H1 (cell line): ENCODE measurements around the gene KLF12. TPM values are rescaled to one million over a fixed set of nuclear protein-coding genes. Genes with fewer than 3 reads are reported as not detected.

Source experiments
- CTCF ChIA-PET: fragments of 300-600 bp; sonication (Branson Sonifier 250); formaldehyde crosslinking; loops from one replicate; lab custom pipeline; 2021; ENCODE audit not compliant: partially characterized antibody; lab: Charles Lee
- POLR2A ChIA-PET: fragments of 300-600 bp; sonication (Branson Sonifier 250); formaldehyde crosslinking; loops from one replicate; lab custom pipeline; 2021; ENCODE audit warnings: inconsistent platforms; ENCODE audit not compliant: partially characterized antibody; lab: Charles Lee
- DNase-seq, 2 experiments: peaks; one replicate each; pipeline versions ENCODE4 v3.0.0 to v3.0.0-alpha.2; 2010 to 2022; ENCODE audit warnings: low spot score in 2 of 2, low read depth in 1 of 2, mixed read lengths in 1 of 2
- FAIRE-seq: peaks from 2 replicates; lab custom pipeline; 2011; peaks lifted over from hg19 to GRCh38; lab: Jason Lieb, UNC
- H2AFZ ChIP-seq: 2 replicates; pipeline ENCODE4 v1.8.1; 2012; ENCODE audit warnings: low read length, inconsistent platforms
- H2AK5ac ChIP-seq: 2 replicates; pipeline ENCODE4 v1.6.1; 2013; ENCODE audit warnings: low read depth, low read length
- H2BK120ac ChIP-seq: replicated peaks from 2 replicates; pipeline ENCODE3; 2013; ENCODE audit warnings: low read depth, low read length, inconsistent platforms
- H2BK12ac ChIP-seq: 2 replicates; pipeline ENCODE4 v1.6.1; 2013; ENCODE audit warnings: low read depth, low read length
- H2BK15ac ChIP-seq: 2 replicates; pipeline ENCODE4 v1.6.1; 2013; ENCODE audit warnings: low read length
- H2BK20ac ChIP-seq: 2 replicates; pipeline ENCODE4 v1.6.1; 2013; ENCODE audit warnings: low read length
- H2BK5ac ChIP-seq: 2 replicates; pipeline ENCODE4 v1.6.1; 2013; ENCODE audit warnings: low read depth, low read length
- H3K14ac ChIP-seq: 2 replicates; pipeline ENCODE4 v1.6.1; 2013; ENCODE audit warnings: inconsistent platforms; ENCODE audit not compliant: insufficient read length
- H3K18ac ChIP-seq: 2 replicates; pipeline ENCODE4 v1.6.1; 2013; ENCODE audit warnings: low read length; ENCODE audit errors: extremely low read depth
- H3K23ac ChIP-seq: 2 replicates; pipeline ENCODE4 v1.6.1; 2013; ENCODE audit warnings: inconsistent platforms; ENCODE audit not compliant: insufficient read length
- H3K23me2 ChIP-seq: 2 replicates; pipeline ENCODE4 v1.6.1; 2013; ENCODE audit warnings: low read depth, low read length
- H3K27ac ChIP-seq: 2 replicates; pipeline ENCODE4 v1.6.1; 2011; ENCODE audit warnings: low read depth, low read length, inconsistent platforms
- H3K27me3 ChIP-seq, 4 experiments: replicated peaks in 1 of 4; 1 replicate in 1 of 4; 2 replicates in 3 of 4; pipeline versions ENCODE4 v1.6.1 to v1.8.1; 2011 to 2013; ENCODE audit warnings: low read length in 3 of 4, mild to moderate bottlenecking in 3 of 4, inconsistent platforms in 2 of 4, mixed read lengths in 2 of 4, moderate library complexity in 1 of 4; ENCODE audit not compliant: control insufficient read depth in 3 of 4, insufficient read depth in 3 of 4; ENCODE audit errors: extremely low read depth in 1 of 4
- H3K36me3 ChIP-seq, 4 experiments: 2 replicates each; pipeline versions ENCODE4 v1.6.1 to v1.8.1; 2011 to 2013; ENCODE audit warnings: mild to moderate bottlenecking in 4 of 4, low read length in 3 of 4, moderate library complexity in 2 of 4, control low read depth in 1 of 4, inconsistent platforms in 1 of 4; ENCODE audit not compliant: insufficient read depth in 4 of 4, control insufficient read depth in 2 of 4
- H3K4ac ChIP-seq: replicated peaks from 2 replicates; pipeline ENCODE3; 2013; ENCODE audit warnings: low read length, low read depth, mixed read lengths, inconsistent platforms; ENCODE audit not compliant: insufficient read length
- H3K4me1 ChIP-seq, 4 experiments: replicated peaks in 1 of 4; 1 replicate in 1 of 4; 2 replicates in 3 of 4; pipeline versions ENCODE4 v1.6.1 to v1.8.1; 2011 to 2013; ENCODE audit warnings: low read length in 3 of 4, inconsistent platforms in 2 of 4, mixed read lengths in 1 of 4; ENCODE audit not compliant: insufficient read depth in 4 of 4, control insufficient read depth in 3 of 4
- H3K4me2 ChIP-seq, 2 experiments: 2 replicates each; pipeline versions ENCODE4 v1.6.1 to v1.8.1; 2011 to 2013; ENCODE audit warnings: low read depth in 2 of 2, low read length in 2 of 2, control low read depth in 1 of 2, inconsistent platforms in 1 of 2, mild to moderate bottlenecking in 1 of 2; ENCODE audit not compliant: insufficient read depth in 1 of 2
- H3K4me3 ChIP-seq, 4 experiments: fragments of 200-600, 300-600 bp in 1 of 4; sonication (generic), shearing (Covaris generic), sonication (Bioruptor Twin) in 1 of 4; 2 replicates each; pipeline versions ENCODE4 v1.5.1 to v1.8.1; 2011 to 2016; ENCODE audit warnings: low read length in 4 of 4, low read depth in 3 of 4, control low read depth in 2 of 4, inconsistent platforms in 2 of 4, mild to moderate bottlenecking in 2 of 4, mixed read lengths in 1 of 4, moderate library complexity in 1 of 4; ENCODE audit not compliant: insufficient read depth in 2 of 4; ENCODE audit errors: extremely low read depth in 1 of 4
- H3K56ac ChIP-seq: replicated peaks from 2 replicates; pipeline ENCODE3; 2013; ENCODE audit warnings: low read depth, mild to moderate bottlenecking, mixed read lengths, low read length, inconsistent platforms; ENCODE audit not compliant: insufficient read length
- H3K79me1 ChIP-seq: 2 replicates; pipeline ENCODE4 v1.6.1; 2013; ENCODE audit warnings: low read depth, low read length, control low read depth
- H3K79me2 ChIP-seq, 2 experiments: 2 replicates each; pipeline versions ENCODE4 v1.6.1 to v1.8.1; 2012 to 2013; ENCODE audit warnings: low read length in 2 of 2, mild to moderate bottlenecking in 2 of 2, inconsistent platforms in 1 of 2; ENCODE audit not compliant: insufficient read depth in 2 of 2, control insufficient read depth in 1 of 2
- H3K9ac ChIP-seq, 4 experiments: replicated peaks in 1 of 4; 1 replicate in 1 of 4; 2 replicates in 3 of 4; pipeline versions ENCODE4 v1.6.1 to v1.8.1; 2011 to 2013; ENCODE audit warnings: low read depth in 3 of 4, low read length in 3 of 4, control low read depth in 2 of 4, mild to moderate bottlenecking in 2 of 4, moderate library complexity in 2 of 4, inconsistent platforms in 1 of 4; ENCODE audit errors: extremely low read depth in 1 of 4
- H3K9me3 ChIP-seq, 2 experiments: 2 replicates each; pipeline versions ENCODE4 v1.6.1 to v1.8.1; 2012 to 2013; ENCODE audit warnings: mild to moderate bottlenecking in 2 of 2, moderate library complexity in 2 of 2, control low read depth in 1 of 2, inconsistent platforms in 1 of 2, low read depth in 1 of 2, low read length in 1 of 2, mixed read lengths in 1 of 2; ENCODE audit not compliant: insufficient read depth in 2 of 2
- H4K20me1 ChIP-seq, 2 experiments: replicated peaks in 1 of 2; 2 replicates each; pipeline versions ENCODE3 to v1.8.1; 2011 to 2013; ENCODE audit warnings: inconsistent platforms in 2 of 2, low read length in 2 of 2, mild to moderate bottlenecking in 1 of 2; ENCODE audit not compliant: insufficient read depth in 2 of 2, control insufficient read depth in 1 of 2
- H4K5ac ChIP-seq: 2 replicates; pipeline ENCODE4 v1.6.1; 2013; ENCODE audit warnings: low read length, low read depth, mixed read lengths, inconsistent platforms; ENCODE audit not compliant: insufficient read length
- H4K8ac ChIP-seq: 2 replicates; pipeline ENCODE4 v1.8.0; 2013; ENCODE audit warnings: mild to moderate bottlenecking, moderate library complexity, low read length, inconsistent platforms; ENCODE audit not compliant: insufficient read depth; ENCODE audit errors: extremely low read depth
- H4K91ac ChIP-seq: replicated peaks from 2 replicates; pipeline ENCODE3; 2013; ENCODE audit warnings: low read length, mixed read lengths, inconsistent platforms; ENCODE audit not compliant: insufficient read length
- NRF1 ChIP-seq: IDR thresholded peaks from 2 replicates; pipeline ENCODE4 v1.6.1; 2011; ENCODE audit warnings: mild to moderate bottlenecking, low read depth, low read length, improper control_type of control experiment
- RFX5 ChIP-seq: IDR thresholded peaks from 2 replicates; pipeline ENCODE4 v1.6.1; 2011; ENCODE audit warnings: low read depth, low read length, improper control_type of control experiment, borderline replicate concordance
- WGBS, 2 experiments: shearing (Covaris generic) in 1 of 2; methylation state at CpG; one replicate each; pipeline versions ENCODE4 v1.1.6 to v1.1.7; 2013 to 2015; ENCODE audit warnings: low lambda C conversion rate in 2 of 2, mixed read lengths in 2 of 2, inconsistent platforms in 1 of 2, low coverage in 1 of 2, missing lambda C conversion rate in 1 of 2; ENCODE audit not compliant: insufficient replicate concordance in 2 of 2, insufficient coverage in 1 of 2, insufficient read length in 1 of 2; ENCODE audit errors: extremely low coverage in 1 of 2, missing lambda C conversion rate in 1 of 2; 5-methylcytosine and 5-hydroxymethylcytosine counted together
- polyA plus RNA-seq, 7 experiments: library from polyadenylated mRNA; depleted of rRNA in 3 of 7; stranded (reverse) in 5 of 7; unstranded in 2 of 7; fragments of >200 nt in 5 of 7; fragments of 200-250 nt in 2 of 7; gene quantifications; 1 replicate in 5 of 7; 2 replicates in 1 of 7; 4 replicates in 1 of 7; pipeline versions ENCODE4 v1.2.1 to v1.2.3, GENCODE V29; 2011 to 2013; ENCODE audit warnings: missing spikeins in 2 of 7, mixed read lengths in 2 of 7
- total RNA-seq: library from RNA; stranded (reverse); fragmentation: NEBNext Ultra II Directional; extraction: Animal tissue kit (Norgen Biotek cat#: 25700); gene quantifications from 2 replicates; pipeline ENCODE4 v1.2.1, GENCODE V29; 2021
- TF ChIP-seq, protein P1 (sequence below), 3 experiments: IDR thresholded peaks; 1 replicate in 2 of 3; 2 replicates in 1 of 3; pipeline versions ENCODE4 v1.5.1 to v1.6.1; 2011; ENCODE audit warnings: low read length in 3 of 3, mild to moderate bottlenecking in 3 of 3, inconsistent platforms in 2 of 3, low read depth in 1 of 3, moderate library complexity in 1 of 3; ENCODE audit not compliant: insufficient read depth in 1 of 3; ENCODE audit errors: control extremely low read depth in 1 of 3

KLF12 gene
- total and polyA plus RNA-seq, 2 of the 8 experiments (the other 6 are each of a cell fraction or from before 2014, with no cell fraction given): 6.6 to 12.1 TPM

DNA sequence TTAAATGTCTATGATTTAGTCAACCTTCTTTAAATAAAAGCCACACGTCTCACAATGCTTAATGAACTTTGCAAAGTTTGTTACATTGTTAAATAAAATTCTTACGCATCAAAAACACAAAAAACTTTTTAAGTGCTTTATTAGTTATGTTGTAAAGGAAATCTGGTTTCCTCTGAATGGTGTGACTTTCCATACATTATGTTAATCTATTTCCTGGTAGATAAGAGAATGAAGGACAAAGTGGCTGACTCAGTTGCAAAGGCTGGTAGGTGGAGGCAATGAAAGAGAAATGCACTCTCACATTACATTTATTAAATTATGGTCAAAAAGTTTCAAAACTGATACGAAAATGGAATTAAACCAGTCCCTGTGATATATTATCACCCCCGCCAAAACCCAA, 15.9 kb downstream of the KLF12 start:
- WGBS, 2 experiments: 92% methylated on average over 4 of the region's 4 CpGs; no CpG with 5 or more reads in 1 of the 2 experiments
- H3K27ac ChIP-seq: no peak overlapping the region
- peaks cover 0 to 66% of the 10 kb centered on the region in 2 experiments; a peak in 2 of 4 replicates for H3K79me2 ChIP-seq
- no peak overlapping the region for H4K91ac ChIP-seq
- H3K23me2 ChIP-seq: no peaks in the 10 kb centered on the region
- H3K9me3 ChIP-seq: peaks cover 7 to 14% of the 10 kb centered on the region in 2 experiments; a peak in 3 of 4 replicates
- no peak overlapping the region for H2BK15ac ChIP-seq
- no peak overlapping the region for H3K56ac ChIP-seq
- no peak overlapping the region for H3K4me2 ChIP-seq
- H3K14ac ChIP-seq: no peak overlapping the region
- no peaks in the 10 kb centered on the region for H3K27me3 ChIP-seq
- no peaks in the 10 kb centered on the region; the same call in 1 of the 2 replicates for H3K79me1 ChIP-seq
- H2AK5ac ChIP-seq: no peak overlapping the region
- no peaks in the 10 kb centered on the region for H3K36me3 ChIP-seq
- H2AFZ ChIP-seq: no peak overlapping the region
- H4K20me1 ChIP-seq: no peaks in the 10 kb centered on the region
- H3K4me1 ChIP-seq: no peaks in the 10 kb centered on the region
- no peak overlapping the region for H2BK12ac ChIP-seq
- no peak for FAIRE-seq
- DNase-seq: no peak
- no peak overlapping the region for H3K18ac ChIP-seq
- H2BK120ac ChIP-seq: no peak overlapping the region
- ChIA-PET CTCF (no interaction called here), POLR2A (no interaction called here)
- H4K5ac ChIP-seq: no peak overlapping the region
- no peak overlapping the region for H4K8ac ChIP-seq
- H2BK20ac ChIP-seq: no peak overlapping the region
- H3K4me3 ChIP-seq: no peak overlapping the region
- no peak overlapping the region for H3K4ac ChIP-seq
- H3K9ac ChIP-seq: no peak overlapping the region
- H3K23ac ChIP-seq: no peak overlapping the region
- H2BK5ac ChIP-seq: no peak overlapping the region
- TF ChIP-seq, protein P1, sequence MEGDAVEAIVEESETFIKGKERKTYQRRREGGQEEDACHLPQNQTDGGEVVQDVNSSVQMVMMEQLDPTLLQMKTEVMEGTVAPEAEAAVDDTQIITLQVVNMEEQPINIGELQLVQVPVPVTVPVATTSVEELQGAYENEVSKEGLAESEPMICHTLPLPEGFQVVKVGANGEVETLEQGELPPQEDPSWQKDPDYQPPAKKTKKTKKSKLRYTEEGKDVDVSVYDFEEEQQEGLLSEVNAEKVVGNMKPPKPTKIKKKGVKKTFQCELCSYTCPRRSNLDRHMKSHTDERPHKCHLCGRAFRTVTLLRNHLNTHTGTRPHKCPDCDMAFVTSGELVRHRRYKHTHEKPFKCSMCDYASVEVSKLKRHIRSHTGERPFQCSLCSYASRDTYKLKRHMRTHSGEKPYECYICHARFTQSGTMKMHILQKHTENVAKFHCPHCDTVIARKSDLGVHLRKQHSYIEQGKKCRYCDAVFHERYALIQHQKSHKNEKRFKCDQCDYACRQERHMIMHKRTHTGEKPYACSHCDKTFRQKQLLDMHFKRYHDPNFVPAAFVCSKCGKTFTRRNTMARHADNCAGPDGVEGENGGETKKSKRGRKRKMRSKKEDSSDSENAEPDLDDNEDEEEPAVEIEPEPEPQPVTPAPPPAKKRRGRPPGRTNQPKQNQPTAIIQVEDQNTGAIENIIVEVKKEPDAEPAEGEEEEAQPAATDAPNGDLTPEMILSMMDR (IDR thresholded peaks at IDR 0.05; ENCODE audit: control extremely low read depth in 1 of 3, insufficient read depth in 1 of 3, low read depth in 1 of 3, low read length in 3 of 3): no peak
- TF ChIP-seq NRF1 (no peak), RFX5 (no peak)
